Left ventricle myocardium superior (tissue), 1 donor: ENCODE data around the gene PERM1. TPM values are rescaled to one million over a fixed set of nuclear protein-coding genes. Genes with fewer than 3 reads are reported as not detected.
"Not testable (repeated sequence)": the region's sequence is repeated elsewhere in the genome, so short reads cannot be mapped to it uniquely, and the experiment has no call there.

ENCODE experiments used
- ATAC-seq: fragments of 200-7000 bp; cut with Tn5 transposase; one replicate; pipeline ENCODE4 v1.9.1; 2020; ENCODE audit warnings: mild to moderate bottlenecking, moderate library complexity
- DNase-seq: peaks from one replicate; pipeline ENCODE4 v3.0.0-alpha.2; 2020
- intact Hi-C: fragments of 100-400 bp; cut with micrococcal nuclease; formaldehyde crosslinking; loops from one replicate; pipeline ENCODE4 v1.11.0; 2022
- total RNA-seq: library from RNA; stranded (reverse); fragmentation: NEBNext Ultra II Directional; extraction: Animal tissue kit (Norgen Biotek cat#: 25700); gene quantifications from one replicate; pipeline ENCODE4 v1.2.1, GENCODE V29; 2021
- donor health status: DM: no; HTN: yes; CAD: no; lungs with severe emphysema.

Gene PERM1
- total RNA-seq, 1 donor from 2014 or later: 187 TPM

DNA sequence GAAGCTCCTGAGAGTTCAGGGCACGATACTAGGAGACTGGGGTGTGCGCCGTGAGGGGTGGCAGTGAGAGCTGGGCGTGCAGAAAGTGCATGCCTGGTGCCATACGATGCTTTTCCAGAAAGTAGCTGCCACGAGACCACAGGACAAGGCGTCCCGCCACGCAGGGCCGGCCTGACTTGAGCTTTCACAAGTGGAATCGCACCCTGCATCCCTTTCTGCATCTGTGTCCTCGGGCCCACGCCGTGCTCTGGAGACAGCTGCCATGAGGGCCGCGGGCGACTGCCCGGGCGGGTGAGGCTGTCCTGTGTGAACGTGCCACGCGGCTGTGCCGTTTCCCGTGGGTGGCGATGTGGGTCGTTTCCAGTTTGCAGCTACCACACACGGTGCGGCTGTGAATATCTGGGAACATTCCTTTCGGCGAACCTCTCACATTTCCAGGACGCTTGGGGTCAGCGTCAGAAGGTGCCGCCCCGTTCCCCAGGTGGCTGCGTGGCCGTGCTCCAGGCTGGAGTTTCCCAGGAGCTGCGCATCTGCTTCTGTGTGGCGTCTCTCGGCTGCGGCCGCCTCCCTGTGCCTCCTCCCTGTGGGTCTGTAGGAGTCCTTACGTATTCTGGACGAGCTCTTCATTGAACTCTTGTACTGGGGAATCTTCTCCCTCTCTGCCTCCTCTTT lies 1.0 kb upstream of the PERM1 start:
- DNase-seq (peak; percentile 43), ATAC-seq (no peak)
- intact Hi-C loops: no loop called here

DNA sequence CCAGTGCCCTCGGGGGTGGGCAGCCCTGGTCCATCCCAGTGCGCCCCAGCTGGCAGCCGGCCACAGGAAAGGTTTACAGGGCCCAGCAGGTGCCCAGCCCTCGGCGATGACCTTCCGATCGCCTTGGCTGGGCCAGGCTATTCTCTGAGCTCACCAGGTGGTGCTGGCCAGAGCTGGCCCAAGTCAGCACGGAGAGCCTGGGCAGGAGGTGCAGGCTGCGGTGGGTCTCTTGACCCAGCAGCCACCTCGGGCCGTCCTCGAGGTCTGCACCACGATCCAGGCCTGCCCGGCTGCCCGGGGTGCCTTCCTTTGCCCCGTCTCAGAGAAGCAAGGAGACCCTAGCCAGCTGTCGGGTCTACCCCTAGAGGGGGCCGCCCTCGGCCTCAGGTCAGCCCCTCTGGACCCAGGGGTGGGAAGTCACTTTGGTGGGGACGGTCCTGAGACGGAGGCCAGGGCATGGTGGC lies 370 bp downstream of the PERM1 start:
- DNase-seq (peak; percentile 65), ATAC-seq (peak; percentile 11)
- intact Hi-C loops: no loop called here

DNA sequence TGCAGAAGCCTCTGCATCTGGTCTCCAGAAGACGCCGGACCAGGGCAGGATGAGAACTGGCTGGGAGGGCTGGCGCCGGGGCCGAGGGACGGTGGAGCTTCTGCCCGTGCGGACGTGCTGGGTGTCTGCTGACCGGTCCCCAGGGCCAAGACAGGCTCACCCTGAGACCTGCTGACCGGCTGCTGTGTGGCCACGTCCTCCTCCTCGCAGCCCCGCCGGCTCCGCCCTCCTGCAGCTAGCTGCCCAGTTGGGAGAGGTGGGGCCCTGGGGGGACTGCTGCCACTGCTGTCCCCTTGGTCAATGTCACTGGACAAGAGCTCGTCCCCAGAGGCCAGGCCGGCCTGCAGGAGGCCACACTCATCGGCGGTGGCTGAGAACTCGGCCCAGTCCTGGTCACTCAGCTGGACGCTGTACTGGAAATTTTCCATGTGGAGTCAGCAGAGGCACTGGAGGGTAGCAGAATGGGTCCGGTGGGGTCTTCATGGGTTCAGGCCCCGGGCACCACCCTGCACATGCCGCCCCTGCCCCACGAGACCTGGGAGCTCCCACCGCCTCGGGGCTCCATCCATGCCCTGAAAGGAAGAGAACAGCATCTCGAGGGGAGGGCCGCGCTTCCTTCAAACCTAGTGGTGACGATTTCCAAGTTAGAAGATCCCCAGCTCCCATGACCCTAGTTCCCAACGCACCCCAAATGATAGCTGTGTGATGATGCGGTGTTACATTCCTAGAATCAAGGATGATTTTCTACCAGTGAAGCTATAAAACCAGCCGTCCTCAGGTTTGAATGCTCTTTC lies 1.1 kb downstream of the PERM1 start:
- DNase-seq (peak; percentile 90), ATAC-seq (peak; percentile 73)
- intact Hi-C loops: no loop called here

DNA sequence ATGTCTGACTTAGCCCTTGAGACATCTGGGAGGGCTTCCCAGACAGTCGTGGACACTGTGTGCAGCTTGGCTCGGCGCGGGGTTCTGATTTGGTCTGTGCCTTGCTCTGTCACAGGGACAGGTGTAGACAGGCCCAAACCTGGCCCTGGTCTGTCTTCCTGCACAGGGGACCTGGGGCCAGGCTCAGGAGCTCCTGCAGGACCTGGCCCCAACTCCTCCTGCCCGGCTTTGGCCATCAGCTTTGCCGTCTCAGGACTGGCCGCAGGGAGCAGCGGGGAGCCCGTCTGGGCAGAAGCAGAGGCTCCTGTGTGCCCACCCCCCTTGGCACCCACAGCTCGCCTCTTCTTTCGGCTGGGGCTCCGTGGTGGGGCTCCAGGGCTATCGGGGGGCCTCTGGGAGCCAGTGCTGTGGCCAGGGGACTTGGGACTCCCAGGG lies 1.7 kb downstream of the PERM1 start:
- DNase-seq (peak; percentile 52), ATAC-seq (peak; percentile 1)
- intact Hi-C loops: no loop called here

DNA sequence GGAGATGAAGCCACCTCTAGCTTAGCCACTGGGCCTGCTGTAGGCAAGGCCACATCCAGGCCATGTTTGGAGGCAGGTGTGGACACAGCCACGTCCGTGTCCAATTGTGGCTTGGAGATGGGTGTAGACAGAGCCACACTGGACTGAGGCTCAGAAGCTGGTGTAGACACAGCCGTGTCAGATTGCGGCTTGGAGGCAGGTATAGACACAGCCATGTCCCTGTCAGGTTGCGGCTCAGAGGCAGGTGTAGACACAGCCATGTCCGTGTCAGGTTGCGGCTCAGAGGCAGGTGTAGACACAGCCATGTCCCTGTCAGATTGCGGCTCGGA lies 2.2 kb downstream of the PERM1 start:
- intact Hi-C loops: no loop called here
- no peak for DNase-seq
- ATAC-seq: no peak

DNA sequence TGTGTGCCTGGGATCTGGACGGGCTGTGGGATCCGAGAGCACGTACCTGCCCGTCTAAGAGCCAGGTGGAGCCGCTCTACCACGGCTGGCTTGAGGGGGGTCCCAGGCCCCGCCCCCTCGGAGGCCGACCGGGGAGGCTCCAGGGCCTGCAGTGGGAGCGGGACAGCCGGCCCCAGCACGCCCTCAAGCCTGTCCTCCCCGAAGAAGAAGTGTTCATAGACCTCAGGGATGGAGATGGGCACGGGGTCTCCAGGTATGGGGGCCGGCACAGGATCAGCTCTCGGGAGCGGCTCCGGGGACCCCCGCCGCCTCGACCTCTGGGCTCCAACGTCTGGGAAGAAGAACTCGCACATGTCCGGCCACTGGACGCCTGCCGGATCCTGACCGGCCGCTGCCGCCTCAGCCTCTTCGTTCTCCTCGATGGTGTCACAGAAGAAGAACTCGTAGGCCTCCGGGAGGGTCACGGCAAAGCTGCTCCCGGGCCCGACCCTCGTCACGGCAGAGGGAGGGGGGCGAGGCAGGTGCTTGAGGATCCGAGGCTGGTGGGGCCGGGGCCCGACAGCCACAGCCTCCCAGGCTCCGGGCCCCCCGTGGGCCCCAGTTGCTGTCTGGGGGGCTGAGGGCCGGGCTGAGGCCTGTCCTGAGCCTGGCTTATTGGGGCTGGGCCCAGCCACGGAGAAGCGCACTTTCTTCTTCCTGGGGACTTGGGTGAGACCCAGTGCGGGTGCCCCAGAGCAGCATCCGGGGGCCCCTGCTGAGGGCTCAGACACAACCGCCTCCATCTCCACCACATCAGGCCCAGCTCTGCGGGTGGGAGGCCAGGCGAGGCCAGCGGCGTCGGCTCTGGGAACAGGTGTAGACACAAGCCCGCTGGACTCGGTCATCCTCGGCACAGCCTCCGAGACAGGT lies 2.8 kb downstream of the PERM1 start:
- ATAC-seq (no peak), DNase-seq (peak; percentile 44)
- intact Hi-C loops: no loop called here

DNA sequence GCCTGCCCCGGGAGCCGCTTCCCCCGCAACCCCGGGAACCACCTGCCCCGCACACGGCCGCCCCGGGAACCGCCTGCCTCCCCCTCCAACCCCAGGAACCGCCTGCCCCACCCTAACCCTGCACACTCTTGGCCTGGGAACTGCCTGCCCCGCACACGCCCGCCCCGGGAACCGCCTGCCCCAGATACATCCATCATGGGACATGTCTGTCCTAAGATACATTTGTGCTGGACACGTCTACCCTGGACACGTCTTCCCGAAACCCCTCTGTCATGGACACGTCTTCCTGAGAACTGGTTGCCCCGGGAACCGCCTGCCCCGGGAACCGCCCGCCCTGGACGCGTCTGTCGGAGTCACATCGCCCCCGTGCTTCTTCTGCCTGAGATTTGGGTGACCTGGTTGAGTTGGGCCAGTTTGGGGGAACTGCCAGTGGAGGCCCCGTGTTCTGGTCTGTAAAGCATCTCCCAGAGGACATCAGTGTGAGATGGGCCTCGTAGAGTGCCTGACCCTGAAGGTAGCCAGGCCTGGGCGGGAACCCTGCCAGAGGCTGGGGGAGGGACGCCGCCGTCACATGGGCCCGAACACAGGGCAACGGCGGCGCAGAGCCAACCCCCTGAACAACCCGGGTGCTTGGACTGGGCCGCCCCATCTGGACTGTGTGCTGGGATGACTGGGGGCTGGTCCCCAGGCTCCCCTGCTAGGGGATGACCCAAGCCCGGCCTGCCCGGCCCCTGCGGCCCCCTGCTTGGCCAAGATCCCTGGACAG lies 3.6 kb downstream of the PERM1 start:
- intact Hi-C loops: no loop called here
- DNase-seq (peak; percentile 79), ATAC-seq (no peak)

DNA sequence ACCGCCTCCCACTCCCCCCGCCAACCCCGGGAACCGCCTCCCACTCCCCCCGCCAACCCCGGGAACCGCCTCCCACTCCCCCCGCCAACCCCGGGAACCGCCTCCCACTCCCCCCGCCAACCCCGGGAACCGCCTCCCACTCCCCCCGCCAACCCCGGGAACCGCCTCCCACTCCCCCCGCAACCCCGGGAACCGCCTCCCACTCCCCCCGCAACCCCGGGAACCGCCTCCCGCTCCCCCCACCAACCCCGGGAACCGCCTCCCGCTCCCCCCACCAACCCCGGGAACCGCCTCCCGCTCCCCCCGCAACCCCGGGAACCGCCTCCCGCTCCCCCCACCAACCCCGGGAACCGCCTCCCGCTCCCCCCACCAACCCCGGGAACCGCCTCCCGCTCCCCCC lies 5.1 kb downstream of the PERM1 start:
- ATAC-seq, intact Hi-C loops: not testable (repeated sequence)
- peak; percentile 70 for DNase-seq

DNA sequence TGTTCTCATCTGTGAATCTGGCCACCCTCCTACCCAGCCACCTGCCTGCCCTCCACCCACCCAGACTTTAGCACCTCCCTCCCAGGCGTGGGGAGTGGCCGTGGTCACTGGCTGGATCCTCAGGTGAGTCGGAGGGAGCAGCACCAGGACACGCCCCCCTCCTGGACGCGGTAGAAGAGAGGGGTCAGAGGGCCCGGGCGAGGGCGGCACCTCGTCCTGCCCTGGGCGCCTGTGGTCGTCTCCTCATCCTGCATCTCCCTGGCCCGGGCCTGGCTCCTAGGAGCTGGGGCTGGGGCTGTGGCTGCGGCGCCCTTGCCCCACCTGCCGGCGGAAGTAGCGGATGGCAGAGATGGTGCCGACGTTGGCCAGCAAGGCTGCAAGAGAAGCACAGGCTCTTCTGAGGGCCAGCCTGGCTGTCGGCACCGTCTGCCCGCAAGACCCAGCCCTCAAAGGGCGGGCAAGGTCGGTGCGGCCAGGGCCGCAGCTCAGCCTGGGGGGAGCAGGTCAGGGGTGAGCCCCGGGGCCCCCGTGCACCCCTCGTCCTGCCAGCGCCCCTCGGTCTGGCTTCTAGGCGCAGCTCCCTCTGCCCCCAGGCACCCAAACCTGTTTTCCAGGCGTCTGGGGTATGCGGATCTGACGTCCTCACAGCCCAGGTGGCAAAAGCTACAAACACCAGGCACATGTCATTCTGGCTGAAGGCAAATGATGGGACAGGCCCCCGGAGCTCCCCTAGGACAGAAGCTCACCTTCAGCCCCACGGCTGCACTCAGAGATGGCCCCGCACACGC lies 5.8 kb downstream of the PERM1 start:
- ATAC-seq (peak; percentile 1), DNase-seq (peak; percentile 74)
- intact Hi-C loops: no loop called here

DNA sequence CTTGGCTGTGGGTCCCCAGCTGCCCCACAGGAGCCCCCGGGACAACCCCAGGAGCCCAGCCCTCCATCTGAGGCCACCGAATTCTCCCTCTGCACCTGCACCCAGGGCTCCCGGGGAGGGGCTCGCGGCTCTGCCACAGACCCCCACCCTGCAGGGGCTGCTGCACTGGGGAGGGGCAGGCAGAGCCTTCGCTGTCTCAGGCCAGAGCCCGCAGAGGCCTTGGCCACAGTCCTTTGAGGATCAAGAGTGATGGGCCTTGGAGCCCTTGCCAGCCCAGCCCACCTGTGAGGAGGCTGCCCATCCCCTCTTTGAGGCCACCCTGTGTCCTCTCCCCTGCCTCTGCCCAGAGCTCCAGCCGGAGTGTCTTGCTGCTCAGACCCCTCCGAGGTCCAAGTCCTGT lies 6.5 kb downstream of the PERM1 start:
- intact Hi-C loops: no loop called here
- DNase-seq (peak; percentile 31), ATAC-seq (no peak)

DNA sequence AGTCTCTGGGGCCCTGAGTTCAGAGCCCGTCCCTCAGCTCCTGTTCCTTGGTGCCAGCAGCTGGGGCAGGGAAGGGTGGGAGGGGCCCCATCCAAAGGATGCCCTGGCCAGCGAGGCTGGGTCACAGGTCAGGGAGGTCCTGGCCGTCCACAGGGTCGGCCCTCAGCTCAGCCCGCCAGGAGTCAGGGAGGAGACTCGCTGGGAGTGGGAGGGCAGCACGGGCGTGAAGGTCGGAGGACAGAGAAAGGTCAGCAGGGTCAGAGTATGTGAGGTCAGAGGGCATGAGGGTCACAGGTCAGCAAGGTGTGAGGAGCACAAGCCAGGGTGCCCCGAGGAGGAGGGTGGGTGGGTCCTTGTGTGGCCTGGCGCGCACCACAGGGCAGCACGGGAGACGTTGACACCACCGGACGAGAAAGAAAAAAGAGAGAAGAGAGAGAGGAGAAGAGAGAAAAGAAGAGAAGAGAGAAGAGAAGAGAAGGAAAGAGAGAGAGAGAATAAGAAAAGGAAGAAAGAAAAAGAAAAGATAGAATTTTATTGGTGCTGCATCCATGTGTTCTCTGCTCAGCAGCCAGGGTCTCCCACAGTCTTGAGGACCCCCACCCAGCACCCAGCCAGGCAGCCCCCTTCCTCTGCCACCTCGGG lies 7.1 kb downstream of the PERM1 start:
- intact Hi-C loops: no loop called here
- peak; percentile 41 for DNase-seq
- ATAC-seq: peak; percentile 4

DNA sequence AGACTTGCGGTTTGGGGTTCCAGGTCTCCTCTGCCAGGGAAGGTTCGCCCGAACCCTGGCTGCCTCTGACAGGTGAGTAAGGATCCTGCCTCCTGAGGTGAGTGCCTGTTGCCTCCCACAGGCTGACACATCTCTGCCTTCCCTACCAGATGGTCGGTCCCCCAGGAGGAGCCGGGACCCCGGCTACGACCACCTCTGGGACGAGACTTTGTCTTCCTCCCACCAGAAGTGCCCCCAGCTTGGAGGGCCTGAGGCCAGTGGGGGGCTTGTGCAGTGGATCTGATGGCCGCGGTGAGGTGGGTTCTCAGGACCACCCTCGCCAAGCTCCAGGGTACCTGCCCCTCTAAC lies 7.6 kb downstream of the PERM1 start:
- peak; percentile 37 for DNase-seq
- ATAC-seq: peak; percentile 2

DNA sequence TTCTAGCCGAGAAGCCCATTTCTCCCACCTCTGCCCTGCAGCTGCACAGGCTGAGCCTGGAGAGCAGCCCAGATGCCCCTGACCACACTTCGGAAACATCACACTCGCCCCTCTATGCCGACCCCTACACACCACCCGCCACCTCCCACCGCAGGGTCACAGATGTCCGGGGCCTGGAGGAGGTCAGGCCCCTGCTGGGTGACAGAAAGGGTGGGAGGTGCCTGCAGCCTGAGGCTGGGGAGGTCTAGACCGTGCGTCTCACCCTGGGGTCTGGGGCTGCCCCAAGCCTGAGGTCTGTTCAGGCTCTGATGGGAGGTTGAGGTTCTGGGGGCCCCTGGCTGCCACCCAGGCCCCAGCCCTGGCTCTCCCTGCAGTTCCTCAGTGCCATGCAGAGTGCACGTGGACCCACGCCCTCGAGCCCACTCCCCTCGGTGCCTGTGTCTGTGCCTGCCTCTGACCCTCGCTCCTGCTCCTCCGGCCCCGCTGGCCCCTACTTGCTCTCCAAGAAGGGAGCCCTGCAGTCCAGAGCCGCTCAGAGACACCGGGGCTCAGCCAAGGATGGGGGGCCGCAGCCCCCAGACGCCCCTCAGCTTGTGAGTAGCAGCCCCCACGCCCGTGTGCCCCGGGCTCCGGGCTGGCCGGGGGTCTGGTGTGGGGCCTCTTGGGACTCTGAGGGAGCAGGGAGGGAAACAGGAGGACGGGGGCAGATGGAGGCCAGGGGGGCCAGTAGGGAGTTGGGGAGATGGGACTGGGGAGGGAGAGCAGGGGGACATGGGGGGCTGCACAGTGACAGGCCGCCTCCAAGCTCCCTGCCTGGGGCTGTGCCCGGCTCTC lies 8.2 kb downstream of the PERM1 start:
- DNase-seq: peak; percentile 54
- intact Hi-C loops: no loop called here
- ATAC-seq: peak; percentile 15

More for the DNA sequence above, 7.6 kb downstream of the PERM1 start:
- intact Hi-C loops: no loop called here

DNA sequence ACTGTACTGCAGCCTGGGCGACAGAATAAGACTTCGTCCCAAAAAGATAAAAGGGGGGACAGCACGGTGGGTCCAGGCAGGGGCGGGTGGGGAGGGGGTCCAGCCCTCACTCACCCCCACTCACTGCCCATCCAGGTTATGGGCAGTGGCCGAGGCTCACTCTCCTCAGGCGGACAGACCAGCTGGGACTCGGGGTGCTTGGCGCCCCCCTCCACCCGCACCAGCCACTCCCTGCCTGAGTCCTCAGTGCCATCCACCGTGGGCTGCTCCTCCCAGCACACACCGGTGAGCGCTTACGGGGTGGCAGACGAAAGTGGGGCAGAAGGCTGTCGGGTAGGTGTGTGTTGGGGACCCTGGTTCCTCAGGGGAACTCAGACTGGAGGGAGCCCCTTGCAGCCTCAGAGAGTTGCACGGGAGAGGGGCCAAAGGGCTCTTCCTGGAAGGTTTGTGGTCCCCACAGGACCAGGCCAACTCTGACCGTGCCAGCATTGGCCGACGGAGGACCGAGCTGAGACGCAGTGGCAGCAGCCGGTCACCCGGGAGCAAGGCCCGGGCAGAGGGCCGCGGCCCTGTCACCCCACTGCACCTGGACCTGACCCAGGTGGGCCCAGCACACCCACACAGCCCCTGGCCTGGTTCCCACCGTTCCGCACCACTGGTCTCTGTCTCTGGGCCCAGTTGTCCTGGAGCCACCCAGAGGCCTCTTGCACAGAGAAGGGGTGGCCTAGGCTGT lies 9.0 kb downstream of the PERM1 start:
- ATAC-seq (peak; percentile 20), DNase-seq (peak; percentile 59)
- intact Hi-C loops: no loop called here

DNA sequence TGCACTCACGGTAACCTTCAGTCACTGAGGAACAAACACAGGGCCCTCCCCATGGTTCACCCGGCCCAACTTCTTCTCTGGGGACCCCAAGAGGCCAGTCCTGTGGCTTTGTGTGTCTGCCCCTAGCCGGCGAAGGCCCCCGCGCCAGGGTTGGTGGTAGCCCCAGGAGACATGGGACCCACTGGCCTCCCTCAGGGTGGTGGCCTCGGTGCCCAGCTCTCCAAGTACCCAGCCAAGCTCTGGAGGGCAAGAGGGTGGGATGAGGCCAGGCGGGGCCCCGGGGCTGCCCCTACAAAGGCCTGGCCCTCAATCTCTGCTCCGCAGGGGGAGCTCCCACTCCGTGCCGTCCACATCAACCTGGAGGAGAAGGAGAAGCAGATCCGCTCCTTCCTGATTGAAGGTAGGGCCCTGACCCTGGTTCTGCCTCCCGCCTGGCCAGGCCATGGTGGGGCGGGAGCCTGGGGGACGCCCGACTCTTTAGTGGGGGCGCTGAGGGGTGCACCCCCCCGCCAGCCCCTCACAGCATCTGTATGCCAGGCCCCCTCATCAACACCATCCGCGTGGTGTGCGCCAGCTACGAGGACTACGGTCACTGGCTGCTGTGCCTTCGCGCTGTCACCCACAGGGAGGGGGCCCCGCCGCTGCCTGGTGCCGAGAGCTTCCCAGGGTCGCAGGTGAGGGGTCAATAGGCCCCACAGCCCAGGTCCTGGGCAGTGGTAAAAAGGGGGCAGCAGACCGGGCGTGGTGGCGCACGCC lies 10.0 kb downstream of the PERM1 start:
- DNase-seq (peak; percentile 33), ATAC-seq (no peak)
- intact Hi-C loops: no loop called here
